ENCODE measurements around the gene CLDN12. TPM values are rescaled to one million over a fixed set of nuclear protein-coding genes. Genes with fewer than 3 reads are reported as not detected.
"Not testable (repeated sequence)": the region's sequence is repeated elsewhere in the genome, so short reads cannot be mapped to it uniquely, and the experiment has no call there.

Gene CLDN12
- total RNA-seq, 1 donor from 2014 or later = 6.2 TPM

- Mint-ChIP-seq H3K36me3 (ENCODE audit: low read depth) (no peaks in the 10 kb centered on the region), H3K27ac (no peak overlapping the region), H3K9me3 (no peaks in the 10 kb centered on the region), H3K4me3 (no peak overlapping the region), H3K27me3 (ENCODE audit: insufficient read depth) (peaks cover 15% of the 10 kb centered on the region), H3K4me1 (ENCODE audit: low read depth) (peaks cover 7% of the 10 kb centered on the region)
- intact Hi-C loops (cut with micrococcal nuclease) = no loop called here
- no peak for DNase-seq (ENCODE audit: low spot score)
These were observed 50.1 kb downstream of the CLDN12 start for GRCh38 chr7:90453259-90453891.

DNA sequence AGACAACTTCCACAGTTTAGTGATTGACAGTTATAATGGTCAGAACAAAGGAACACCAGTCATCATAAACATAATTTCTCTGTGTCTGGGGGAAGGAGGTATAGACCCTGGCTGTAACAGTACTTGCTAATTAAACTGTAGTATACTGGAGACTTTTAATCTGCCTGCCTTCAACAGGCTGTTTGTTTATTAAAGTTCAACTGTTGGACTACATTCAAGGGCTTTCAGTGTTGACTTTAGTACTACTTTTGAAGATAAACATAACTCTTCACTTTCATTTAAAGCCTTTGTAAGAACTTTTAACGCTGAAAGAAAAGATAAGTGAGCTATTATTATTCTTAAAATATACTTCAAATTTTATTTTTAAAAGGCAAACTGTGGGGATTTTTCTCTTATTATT lies 50.7 kb downstream of the CLDN12 start:
- no peak for DNase-seq (ENCODE audit: low spot score)
- H3K9me3 Mint-ChIP-seq = no peaks in the 10 kb centered on the region
- peaks cover 15% of the 10 kb centered on the region for H3K27me3 Mint-ChIP-seq (ENCODE audit: insufficient read depth)
- H3K36me3 Mint-ChIP-seq (ENCODE audit: low read depth) = no peaks in the 10 kb centered on the region
- H3K4me1 Mint-ChIP-seq (ENCODE audit: low read depth) = peaks cover 7% of the 10 kb centered on the region
- intact Hi-C loops (cut with micrococcal nuclease) = no loop called here
- H3K4me3 Mint-ChIP-seq = no peak overlapping the region
- no peak overlapping the region for H3K27ac Mint-ChIP-seq

DNA sequence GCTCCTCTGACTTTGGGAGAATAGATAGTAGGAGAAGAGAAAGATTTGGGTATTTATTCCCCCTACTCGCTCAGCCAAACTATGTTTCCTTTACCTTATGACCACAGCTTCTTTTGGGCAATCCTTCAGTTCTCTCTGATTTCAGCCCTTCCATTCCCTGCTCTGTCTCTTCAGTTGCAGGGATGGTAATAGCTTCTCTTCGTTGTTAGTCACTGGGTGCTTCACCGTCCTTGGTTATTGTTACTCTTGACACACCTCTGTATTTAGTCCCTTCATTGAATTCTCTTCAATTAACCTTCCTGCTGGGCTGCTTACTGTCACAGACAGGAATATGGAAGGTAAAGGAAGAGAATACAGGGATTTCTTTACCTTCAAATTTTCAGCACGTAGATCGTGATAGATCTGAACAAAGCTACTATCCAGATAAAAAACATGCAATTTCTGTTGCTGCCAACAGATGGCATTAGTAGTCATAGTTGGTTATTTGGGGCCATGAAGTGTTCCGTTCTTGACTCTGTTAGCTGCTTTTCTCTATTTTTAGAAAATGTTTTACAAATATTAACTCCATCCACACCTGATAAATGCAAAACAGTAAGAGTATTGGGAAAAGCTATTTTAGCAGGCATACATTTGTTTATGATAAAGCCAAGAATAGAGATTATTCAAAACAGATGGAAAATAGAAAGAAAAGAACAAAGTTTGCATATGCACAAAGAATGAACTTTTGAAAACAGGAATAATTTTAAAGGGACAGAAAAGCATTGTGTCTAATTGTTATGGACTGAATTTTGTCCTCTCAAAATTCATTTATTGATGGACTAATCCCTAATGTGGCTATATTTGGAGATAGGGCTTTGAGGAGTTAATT lies 52.1 kb downstream of the CLDN12 start:
- Mint-ChIP-seq H3K27ac (no peak overlapping the region), H3K27me3 (ENCODE audit: insufficient read depth) (peaks cover 13% of the 10 kb centered on the region), H3K9me3 (no peaks in the 10 kb centered on the region), H3K4me3 (no peak overlapping the region), H3K4me1 (ENCODE audit: low read depth) (peaks cover 7% of the 10 kb centered on the region), H3K36me3 (ENCODE audit: low read depth) (no peaks in the 10 kb centered on the region)
- intact Hi-C loops (cut with micrococcal nuclease) = loop anchor here (1.0 to 5.0 kb wide), 3 partner anchors 174 to 1182 kb away; no protein-coding TSS in a partner anchor
- no peak for DNase-seq (ENCODE audit: low spot score)

DNA sequence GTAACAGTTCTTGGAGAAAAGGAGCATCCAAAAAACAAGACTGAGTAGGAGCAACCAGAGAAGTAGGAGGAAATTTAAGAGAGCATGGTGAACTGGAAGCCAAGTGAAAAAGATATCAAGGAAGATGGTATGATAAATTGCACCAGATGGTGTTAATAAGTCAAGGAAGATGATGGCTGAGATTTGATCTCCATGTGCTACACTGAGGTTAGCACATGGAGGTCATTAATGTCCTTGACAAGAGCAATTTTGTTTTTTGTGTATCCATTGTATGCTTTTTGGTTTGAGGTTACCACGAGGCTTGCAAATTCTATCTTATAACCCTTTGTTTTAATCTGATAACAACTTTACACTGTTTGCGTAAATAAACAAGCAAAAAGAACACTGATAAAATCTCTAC lies 54.8 kb downstream of the CLDN12 start:
- Mint-ChIP-seq H3K36me3 (ENCODE audit: low read depth) (no peaks in the 10 kb centered on the region), H3K27me3 (ENCODE audit: insufficient read depth) (peaks cover 7% of the 10 kb centered on the region), H3K27ac (no peak overlapping the region), H3K4me1 (ENCODE audit: low read depth) (peaks cover 8% of the 10 kb centered on the region), H3K9me3 (peaks cover under 1% of the 10 kb centered on the region), H3K4me3 (no peak overlapping the region)
- no peak for DNase-seq (ENCODE audit: low spot score)
- intact Hi-C loops (cut with micrococcal nuclease) = loop anchor here (5.0 kb wide), 2 partner anchors 249 to 1179 kb away; no protein-coding TSS in a partner anchor

GRCh38 chr7:90459888-90460287 lies 56.6 kb downstream of the CLDN12 start:
- intact Hi-C loops (cut with micrococcal nuclease) = loop anchor here (5.0 kb wide), 2 partner anchors 247 to 1177 kb away; no protein-coding TSS in a partner anchor
- Mint-ChIP-seq H3K4me1 (ENCODE audit: low read depth) (peaks cover 15% of the 10 kb centered on the region), H3K27ac (no peak overlapping the region), H3K4me3 (no peak overlapping the region), H3K36me3 (ENCODE audit: low read depth) (no peaks in the 10 kb centered on the region), H3K27me3 (ENCODE audit: insufficient read depth) (peaks cover 7% of the 10 kb centered on the region), H3K9me3 (peaks cover 11% of the 10 kb centered on the region)
- no peak for DNase-seq (ENCODE audit: low spot score)

- H3K4me1 Mint-ChIP-seq (ENCODE audit: low read depth) = peaks cover 8% of the 10 kb centered on the region
- no peak overlapping the region for H3K4me3 Mint-ChIP-seq
- intact Hi-C loops (cut with micrococcal nuclease) = no loop called here
- no peak overlapping the region for H3K27ac Mint-ChIP-seq
- DNase-seq (ENCODE audit: low spot score) = no peak
- no peaks in the 10 kb centered on the region for H3K36me3 Mint-ChIP-seq (ENCODE audit: low read depth)
- H3K27me3 Mint-ChIP-seq (ENCODE audit: insufficient read depth) = no peaks in the 10 kb centered on the region
- H3K9me3 Mint-ChIP-seq = peaks cover 23% of the 10 kb centered on the region
These were observed 58.0 kb downstream of the CLDN12 start for GRCh38 chr7:90461219-90461618.

DNA sequence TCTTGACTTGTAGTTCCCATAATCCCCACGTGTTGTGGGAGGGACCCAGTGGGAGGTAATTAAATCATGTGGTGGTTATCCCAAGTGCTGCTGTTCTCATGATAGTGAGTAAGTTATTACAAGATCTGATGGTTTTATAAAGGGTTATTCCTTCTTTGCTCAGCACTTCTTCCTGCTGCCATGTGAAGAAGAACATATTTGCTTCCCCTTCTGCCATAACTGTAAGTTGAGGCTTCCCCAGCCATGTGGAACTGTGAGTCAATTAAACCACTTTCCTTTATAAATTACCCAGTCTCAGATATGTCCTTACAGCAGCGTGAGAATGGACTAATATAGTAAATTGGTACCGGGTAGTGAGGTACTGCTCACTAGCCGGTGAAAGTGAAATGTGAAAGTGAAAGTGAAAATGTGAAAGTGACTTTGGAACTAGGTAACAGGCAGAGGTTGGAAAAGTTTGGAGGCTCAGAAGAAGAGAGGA lies 59.9 kb downstream of the CLDN12 start:
- H3K9me3 Mint-ChIP-seq = peaks cover 23% of the 10 kb centered on the region

More for the DNA sequence above, 59.9 kb downstream of the CLDN12 start:
- H3K36me3 Mint-ChIP-seq (ENCODE audit: low read depth); intact Hi-C loops (cut with micrococcal nuclease); H3K27ac Mint-ChIP-seq; H3K27me3 Mint-ChIP-seq (ENCODE audit: insufficient read depth); H3K4me1 Mint-ChIP-seq (ENCODE audit: low read depth); DNase-seq (ENCODE audit: low spot score): not testable (repeated sequence)
- peak overlapping the region; percentile 11 for H3K4me3 Mint-ChIP-seq

Other genes starting within 250 kb of the CLDN12 start
- gene STEAP1, start 249.0 kb upstream of the CLDN12 start, total RNA-seq = 1.9 and 3.3 TPM in 2 replicates
- gene STEAP2, start 191.7 kb upstream of the CLDN12 start, total RNA-seq = 0.05 TPM in 1 of 2 replicates, not detected in the other
- gene CFAP69, start 158.3 kb upstream of the CLDN12 start, total RNA-seq = not detected in 2 replicates
- not detected in 2 replicates for gene FAM237B, start 82.2 kb upstream of the CLDN12 start, total RNA-seq
- 32.6 and 36.2 TPM in 2 replicates for gene GTPBP10, start 56.7 kb upstream of the CLDN12 start, total RNA-seq
- gene PTTG1IP2, start 66.2 kb downstream of the CLDN12 start, total RNA-seq = not detected in 2 replicates
- 1.6 and 1.9 TPM in 2 replicates for gene CDK14, start 192.9 kb downstream of the CLDN12 start, total RNA-seq

Measured in activated T-helper 1 cell treated with anti-CD3 and anti-CD28 coated beads, Interleukin-12 subunit alpha, Interleukin-12 subunit beta, Interleukin-2, Interleukin-4 antibody, amounts not matched to agents 30 ng/mL and 10 ng/mL and 1 ng/mL, durations not matched to agents 14 hours and 24 hours and 36 hours (primary cell).